SIG-M5 treated with dmso at 0.1 percent for 504 hours (cell line): ENCODE results near the gene GSTA2.
"Not testable (repeated sequence)": the region's sequence is repeated elsewhere in the genome, so short reads cannot be mapped to it uniquely, and the experiment has no call there.

Experiments used
- DNase-seq: peaks from one replicate; lab custom pipeline; 2025; ENCODE audit not compliant: unreplicated experiment; lab: John Stamatoyannopoulos, UW

GSTA2 gene

DNA sequence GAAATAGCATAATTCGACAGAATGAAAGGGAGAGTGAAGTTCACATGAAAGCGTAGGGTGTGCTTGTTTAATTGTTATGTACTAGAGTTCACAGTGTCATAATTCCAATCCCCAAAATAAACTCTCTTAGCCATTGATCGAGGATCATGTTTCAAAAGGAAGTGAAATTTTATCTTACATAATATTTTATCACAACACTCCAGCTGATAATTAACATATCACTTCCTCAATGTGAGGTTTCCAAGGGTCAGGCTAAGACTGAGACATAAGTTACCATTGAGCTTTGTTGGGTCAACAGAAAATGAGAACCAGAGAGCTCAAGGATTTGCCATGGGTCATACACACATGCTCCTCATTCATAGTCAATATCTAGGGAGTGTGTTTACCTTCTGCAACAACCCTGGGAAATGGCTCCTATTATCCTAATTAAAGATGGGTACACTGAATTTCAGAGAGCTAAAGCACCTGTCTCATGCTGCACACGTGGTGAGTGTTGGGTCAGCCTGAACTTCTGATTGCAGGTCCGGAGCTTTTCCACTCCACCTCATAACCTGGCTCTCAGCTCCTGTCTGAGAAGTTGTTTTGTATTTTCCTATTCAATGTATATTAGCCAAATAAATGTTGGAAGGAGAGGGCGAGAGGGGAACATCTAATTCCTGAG is 3.0 kb downstream of the GSTA2 start:
- no peak for DNase-seq

DNA sequence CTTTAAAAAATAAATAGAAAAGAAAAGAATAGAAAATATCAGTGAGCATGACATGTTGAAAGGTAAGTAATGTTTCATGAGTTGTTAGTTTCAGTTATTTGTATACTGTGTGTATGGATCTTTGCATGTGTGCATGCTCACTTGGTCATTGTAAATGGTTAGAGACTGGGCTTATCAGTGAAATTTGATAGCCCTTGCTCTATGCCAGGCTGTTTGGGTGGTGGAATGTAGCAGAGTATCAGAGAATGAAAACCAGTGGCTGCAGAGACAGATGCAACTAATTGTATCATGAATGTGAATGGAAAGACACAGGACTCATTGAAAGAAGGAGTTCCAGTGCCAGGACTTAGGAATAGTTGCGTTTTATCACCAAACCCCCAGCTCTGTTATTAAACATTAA is 4.2 kb downstream of the GSTA2 start:
- no peak for DNase-seq

DNA sequence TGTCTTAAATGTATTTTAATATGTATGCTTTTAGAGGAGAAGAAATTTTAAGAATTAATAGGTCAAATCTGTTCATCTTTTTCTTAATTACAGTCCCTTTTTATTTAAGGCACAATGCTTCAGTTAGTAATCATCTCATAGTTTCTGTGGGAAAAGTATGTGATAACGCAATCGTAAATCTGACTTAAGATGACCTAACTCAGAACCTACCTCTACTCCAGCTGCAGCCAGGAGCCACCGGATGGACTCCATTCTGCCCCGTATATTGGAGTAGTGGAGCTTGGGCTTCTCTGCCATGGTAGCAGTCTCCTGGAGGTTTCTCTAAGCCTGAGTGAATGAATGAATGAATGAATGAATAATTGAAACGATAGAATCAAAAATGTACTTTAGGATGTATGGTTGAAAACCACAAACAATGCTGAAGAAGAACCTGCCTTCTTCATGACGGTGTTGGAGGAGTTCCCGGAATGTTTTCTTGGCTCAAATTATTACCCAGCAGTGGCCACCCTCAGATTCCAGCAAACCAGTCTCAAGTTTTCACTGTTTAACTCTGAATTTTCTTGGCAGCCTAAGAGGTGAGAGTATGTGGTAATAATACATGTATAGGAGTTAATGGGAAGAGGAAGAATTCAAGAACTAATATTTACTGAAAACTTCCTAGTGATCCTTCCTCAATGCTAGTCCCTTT is 5.5 kb downstream of the GSTA2 start:
- not testable (repeated sequence) for DNase-seq

DNA sequence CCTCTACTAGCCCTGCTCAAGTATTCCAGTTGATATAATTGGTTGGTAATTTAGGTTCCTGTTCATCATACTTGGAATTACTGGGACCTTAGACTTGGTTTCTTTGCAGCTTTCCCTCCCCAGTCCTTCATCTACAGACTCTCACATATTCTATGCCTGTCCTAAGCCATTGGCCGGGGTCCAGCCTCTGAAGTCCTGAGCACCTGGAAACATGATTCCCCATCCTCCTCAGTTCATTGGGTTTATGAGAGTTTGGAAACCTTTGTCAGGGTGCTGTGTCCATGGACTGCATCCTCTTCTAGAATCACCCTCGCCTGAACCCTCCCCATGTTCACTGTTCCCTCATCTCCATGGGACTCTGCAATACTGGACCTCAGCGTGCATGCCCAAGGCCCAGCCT is 8.8 kb downstream of the GSTA2 start:
- DNase-seq, result no peak

DNA sequence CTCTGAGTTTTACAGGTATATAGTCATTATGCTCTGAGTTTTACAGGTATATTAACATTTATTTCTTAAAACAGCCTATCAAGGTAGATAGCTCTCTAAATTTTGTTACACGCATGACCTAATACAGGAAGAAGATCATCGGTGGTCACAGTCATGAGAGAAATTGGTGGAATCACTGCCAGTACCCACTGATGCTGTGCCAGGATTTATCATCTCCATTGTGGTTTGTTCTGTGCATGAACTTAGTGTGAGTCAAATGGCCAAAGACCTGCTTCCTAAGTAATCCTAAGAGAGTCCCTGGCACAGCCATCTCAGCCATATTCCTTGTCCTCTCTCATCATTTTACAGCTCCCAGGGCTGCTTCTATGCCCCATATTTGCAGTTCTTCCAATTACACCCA is 10.1 kb downstream of the GSTA2 start:
- not testable (repeated sequence) for DNase-seq

DNA sequence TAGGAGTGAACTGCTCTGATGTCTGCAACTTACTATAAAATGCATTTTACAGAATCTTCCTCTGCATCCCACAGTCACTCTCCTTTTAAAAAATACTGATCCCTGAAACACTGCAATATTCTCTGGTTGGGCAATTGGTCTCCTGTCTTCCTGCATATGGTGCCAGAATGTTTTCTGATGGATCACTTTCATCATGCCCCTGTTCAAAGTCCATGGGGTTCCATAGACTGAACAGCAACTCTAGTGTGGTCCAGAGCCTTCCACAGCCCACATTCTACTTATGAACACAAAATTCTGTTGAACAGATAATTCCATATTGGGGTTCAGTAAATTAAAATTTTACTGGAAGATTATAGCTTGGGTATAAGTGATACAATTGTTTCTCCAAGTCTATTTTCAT is 11.0 kb downstream of the GSTA2 start:
- DNase-seq, result no peak

- no peak for DNase-seq
These were observed 13.6 kb downstream of the GSTA2 start for GRCh38 chr6:52749556-52750152.

GRCh38 chr6:52747301-52747700 is 16.0 kb downstream of the GSTA2 start:
- not testable (repeated sequence) for DNase-seq

DNA sequence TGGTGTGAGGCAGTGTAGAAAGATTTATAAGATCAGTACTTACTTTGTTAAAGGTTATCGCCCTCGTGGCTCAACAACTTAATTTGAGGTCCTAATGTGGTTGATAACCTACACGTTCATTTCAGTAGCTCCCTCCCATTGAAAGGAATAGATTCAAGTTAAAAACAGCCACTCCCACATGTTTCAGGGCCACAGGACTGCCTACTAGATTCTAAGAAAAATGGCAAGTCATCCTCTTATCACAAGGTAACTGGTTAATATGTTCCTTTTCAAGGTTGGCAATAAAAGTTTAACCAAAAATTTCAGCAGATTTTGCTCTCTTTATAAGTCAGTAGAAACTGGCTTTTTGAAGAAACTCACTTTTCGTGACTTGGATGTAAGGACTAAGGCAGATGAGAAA is 17.1 kb downstream of the GSTA2 start:
- no peak for DNase-seq

DNA sequence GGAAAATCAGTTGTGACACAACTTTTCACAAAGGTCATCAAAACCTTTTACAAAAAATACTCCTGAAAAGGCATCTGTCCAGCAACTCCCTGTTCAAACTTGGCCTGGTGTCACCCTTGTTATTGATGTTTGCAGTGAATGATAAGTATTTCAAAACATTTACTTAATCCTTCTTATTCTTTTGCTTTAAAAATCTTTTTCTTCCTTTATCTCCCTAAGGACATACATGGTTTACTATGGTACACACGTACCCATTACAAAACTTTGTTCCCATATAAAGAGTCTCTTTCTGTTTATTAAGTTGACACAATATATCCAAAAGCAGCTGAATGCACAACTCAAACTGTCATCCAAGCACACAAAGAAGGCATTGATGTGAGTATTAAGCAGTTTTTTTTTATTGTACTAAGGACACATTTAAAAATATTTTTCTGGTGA is 17.5 kb downstream of the GSTA2 start:
- DNase-seq, result no peak

DNA sequence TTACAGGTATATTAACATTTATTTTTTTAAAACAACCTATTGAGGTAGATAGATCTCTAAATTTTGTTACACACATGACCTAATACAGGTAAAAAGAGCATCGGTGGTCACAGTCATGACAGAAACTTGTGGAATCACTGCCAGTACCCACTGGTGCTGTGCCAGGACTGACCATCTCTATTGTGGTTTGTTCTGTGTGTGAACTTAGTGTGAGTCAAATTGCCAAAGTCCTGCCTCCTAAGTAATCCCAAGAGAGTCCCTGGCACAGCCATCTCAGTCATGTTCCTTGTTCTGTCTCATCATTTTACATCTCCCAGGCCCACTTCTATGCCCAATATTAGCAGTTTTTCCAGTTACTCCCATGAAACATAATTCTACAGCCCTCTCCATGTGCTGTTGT is 21.4 kb downstream of the GSTA2 start:
- DNase-seq, result no peak

DNA sequence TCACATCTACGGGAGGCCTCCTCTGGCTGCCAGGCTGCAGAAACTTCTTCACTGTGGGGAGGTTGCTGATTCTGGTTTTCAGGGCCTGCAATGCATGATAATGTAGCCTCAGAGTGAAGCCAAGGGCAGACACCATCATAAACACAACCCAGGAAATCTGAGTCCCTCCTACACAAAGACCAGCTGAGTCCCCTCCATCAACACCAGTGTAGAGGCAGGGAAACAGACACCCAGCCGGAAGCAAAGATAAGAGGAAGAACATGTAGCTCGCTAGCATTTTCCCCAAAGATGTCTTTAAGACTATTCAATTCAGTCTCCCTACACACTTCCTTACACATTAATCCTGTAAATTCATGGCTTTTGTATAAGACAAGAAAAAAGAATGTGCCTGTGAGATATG is 23.6 kb downstream of the GSTA2 start:
- DNase-seq, result no peak

DNA sequence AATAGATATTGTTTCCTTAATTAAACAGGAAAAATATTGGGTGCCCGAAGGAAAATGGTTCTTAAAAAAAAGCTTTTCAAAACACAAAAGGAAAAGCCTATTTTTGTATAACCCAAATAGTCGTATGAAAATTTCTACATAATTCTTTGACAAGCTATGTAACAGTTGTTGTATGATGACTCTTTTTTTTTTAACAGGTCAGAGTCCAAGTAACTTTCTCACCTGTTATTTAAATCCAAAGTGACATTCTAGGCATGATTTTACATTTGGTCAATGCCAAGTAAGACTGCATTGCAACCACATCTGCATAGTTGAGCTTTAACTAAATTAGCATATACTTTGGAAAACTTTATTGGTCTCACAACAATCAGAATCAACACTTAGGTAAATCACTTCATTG is 24.1 kb downstream of the GSTA2 start:
- DNase-seq, result no peak

DNA sequence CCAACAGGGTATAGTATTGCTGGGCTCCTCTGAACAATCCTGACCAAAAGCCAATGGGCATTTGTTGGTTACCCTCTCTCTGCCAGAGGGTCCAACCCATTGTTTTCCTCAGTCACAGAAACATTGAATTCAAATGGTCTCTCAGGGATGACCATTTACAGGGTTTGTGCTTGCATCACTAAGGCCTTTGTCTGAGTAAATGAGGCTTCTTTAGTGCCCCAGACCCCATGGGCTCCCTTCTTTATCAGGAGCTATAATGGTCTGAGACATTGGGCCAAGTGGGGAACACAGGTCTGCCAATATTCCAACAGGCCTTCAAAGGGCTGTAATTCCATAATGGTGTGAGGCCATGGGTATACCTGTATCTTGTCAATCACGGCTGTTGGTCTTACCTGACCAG is 27.1 kb downstream of the GSTA2 start:
- no peak for DNase-seq

DNA sequence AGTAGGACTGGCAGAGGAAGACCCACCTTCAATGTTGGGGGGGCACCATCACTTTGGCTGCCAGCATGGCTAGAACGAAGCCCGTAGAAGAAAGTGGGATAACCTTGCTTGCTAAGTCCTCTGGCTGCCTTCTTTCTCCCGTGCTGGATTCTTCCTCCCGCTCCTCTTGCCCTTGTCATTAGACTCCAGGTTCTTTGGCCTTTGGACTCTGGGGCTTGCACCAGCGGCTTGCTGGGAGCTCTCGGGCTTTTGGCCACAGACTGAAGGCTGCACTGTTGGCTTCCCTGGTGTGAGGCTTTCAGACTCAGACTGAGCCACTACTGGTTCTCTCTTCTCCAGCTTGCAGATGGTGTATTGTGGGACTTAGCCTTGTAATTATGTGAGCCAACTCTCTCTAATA is 28.2 kb downstream of the GSTA2 start:
- DNase-seq, result no peak

DNA sequence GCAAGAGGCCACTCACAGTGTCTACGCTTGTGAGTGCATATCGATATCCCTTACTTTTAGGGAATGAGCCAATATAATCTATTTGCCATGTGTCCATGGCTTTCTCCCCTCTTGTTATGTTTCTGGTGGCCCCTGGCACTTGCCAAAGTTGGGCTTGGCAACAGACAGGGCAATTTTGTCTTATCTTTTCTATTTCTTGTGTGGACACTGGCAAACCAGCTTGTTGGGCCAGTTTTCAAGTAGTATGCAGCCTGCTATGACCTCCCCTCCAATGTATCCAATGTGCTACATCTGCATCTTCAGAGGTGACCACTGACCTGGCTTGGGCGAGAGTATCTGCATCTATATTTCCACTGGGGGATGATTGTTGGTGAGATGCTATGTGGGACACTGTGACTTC is 29.2 kb downstream of the GSTA2 start:
- no peak for DNase-seq

DNA sequence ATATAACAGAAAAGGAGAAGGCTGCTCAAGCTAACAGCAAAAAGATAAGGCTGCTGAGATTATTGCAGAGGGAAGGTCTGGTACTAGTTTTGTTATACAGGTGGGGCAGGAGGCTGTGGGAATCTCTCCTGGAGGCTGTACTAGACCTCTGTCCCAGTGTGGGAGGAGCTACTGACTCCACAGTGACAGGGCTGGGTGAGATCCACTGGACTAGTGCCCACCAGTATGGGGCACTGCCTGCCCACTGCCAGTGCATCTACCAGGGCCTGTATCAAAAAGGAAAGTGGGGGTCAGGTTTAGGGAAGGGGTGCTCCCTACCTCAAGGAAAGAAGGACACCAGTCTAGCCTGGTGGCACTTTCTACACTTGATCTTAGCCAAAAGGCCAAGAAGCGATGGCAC is 30.1 kb downstream of the GSTA2 start:
- DNase-seq, result no peak

- DNase-seq, result no peak
These were observed 31.6 kb downstream of the GSTA2 start for GRCh38 chr6:52731719-52732118.

- DNase-seq, result no peak
These were observed 33.7 kb downstream of the GSTA2 start for GRCh38 chr6:52729576-52729975.

DNA sequence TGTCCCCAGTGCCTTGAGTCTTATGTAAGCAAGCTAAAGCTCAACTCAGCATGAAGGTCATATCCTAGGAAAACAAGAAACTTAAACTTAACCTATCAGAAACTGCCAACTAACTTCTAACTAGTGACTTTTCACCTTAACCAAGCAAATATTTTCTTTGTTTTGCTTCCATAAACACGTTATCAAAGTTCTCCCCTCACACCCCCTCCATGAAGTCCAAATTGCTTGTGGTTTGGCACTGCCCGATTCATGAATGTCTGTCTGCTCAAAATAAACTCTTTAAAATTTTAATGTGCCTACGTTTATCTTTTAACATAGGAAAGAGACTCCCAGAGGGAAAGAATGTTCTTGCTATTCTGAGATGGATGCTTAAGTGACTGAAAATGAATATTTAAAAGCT is 34.9 kb downstream of the GSTA2 start:
- no peak for DNase-seq

DNA sequence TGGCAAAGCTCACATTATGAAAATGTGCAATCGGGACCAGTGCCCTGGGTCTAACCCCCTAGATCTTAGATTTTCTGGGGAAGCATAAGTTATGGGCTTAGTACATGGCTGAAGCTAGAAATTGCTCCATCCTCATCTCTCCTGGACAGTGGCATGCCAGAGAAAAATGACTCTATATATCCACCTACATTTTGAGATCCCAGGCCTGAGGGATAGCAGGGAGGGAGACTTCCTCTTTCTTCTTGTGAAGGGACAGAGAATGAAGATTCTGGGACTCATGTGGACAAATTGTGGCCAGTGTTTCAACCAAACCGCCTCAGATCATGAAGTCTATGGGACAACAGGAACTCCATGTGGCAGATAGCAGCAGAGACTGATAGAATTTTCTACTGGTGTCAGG is 35.4 kb downstream of the GSTA2 start:
- DNase-seq, result no peak

- no peak for DNase-seq
These were observed 36.3 kb downstream of the GSTA2 start for GRCh38 chr6:52726741-52727535.
